Measurements from ENCODE around the gene DPP6. TPM values are rescaled to one million over a fixed set of nuclear protein-coding genes. Genes with fewer than 3 reads are reported as not detected.

Gene DPP6
- total RNA-seq, 2 experiments from 2014 or later, result not detected

GRCh38 chr7:154419344-154419743 is 367.1 kb downstream of the DPP6 start:
- Mint-ChIP-seq H3K4me1 (ENCODE audit: low read depth) (no peaks in the 10 kb centered on the region), H3K4me3 (no peak overlapping the region), H3K36me3 (ENCODE audit: low read depth) (no peaks in the 10 kb centered on the region), H3K27ac (no peak overlapping the region), H3K27me3 (no peaks in the 10 kb centered on the region), H3K9me3 (peaks cover 6% of the 10 kb centered on the region)
- ATAC-seq (ENCODE audit: poor library complexity) (no peak), DNase-seq (no peak)
- Histone ChIP-seq H3K4me1 (ENCODE audit: insufficient read depth, low read length) (no peaks in the 10 kb centered on the region), H3K27ac (ENCODE audit: low read depth in 1 of 2, low read length in 2 of 2) (no peak overlapping the region), H3K36me3 (ENCODE audit: insufficient read depth, low read length) (no peaks in the 10 kb centered on the region), H3K4me3 (ENCODE audit: low read length) (no peak overlapping the region), H3K27me3 (ENCODE audit: control insufficient read depth in 1 of 2, insufficient read depth in 2 of 2, low read length in 2 of 2) (no peaks in the 10 kb centered on the region), H3K9me3 (ENCODE audit: control insufficient read depth in 1 of 2, insufficient read depth in 1 of 2, low read length in 2 of 2) (peaks cover 0 to 15% of the 10 kb centered on the region in 2 experiments)
- CTCF ChIA-PET, result no interaction called here
- intact Hi-C loops (cut with DNase I, micrococcal nuclease), result no loop called here
- POLR2A ChIA-PET, result no interaction called here
- no peak for TF ChIP-seq CTCF (IDR thresholded peaks at IDR 0.05)

GRCh38 chr7:154423231-154423630 is 371.0 kb downstream of the DPP6 start:
- H3K36me3 Mint-ChIP-seq (ENCODE audit: low read depth), result no peaks in the 10 kb centered on the region
- no peaks in the 10 kb centered on the region for H3K4me1 Mint-ChIP-seq (ENCODE audit: low read depth)
- no peaks in the 10 kb centered on the region for H3K27me3 Mint-ChIP-seq
- Histone ChIP-seq H3K27me3 (ENCODE audit: control insufficient read depth in 1 of 2, insufficient read depth in 2 of 2, low read length in 2 of 2) (no peaks in the 10 kb centered on the region), H3K4me3 (ENCODE audit: low read length) (no peak overlapping the region), H3K27ac (ENCODE audit: low read depth in 1 of 2, low read length in 2 of 2) (no peak overlapping the region), H3K9me3 (ENCODE audit: control insufficient read depth in 1 of 2, insufficient read depth in 1 of 2, low read length in 2 of 2) (peaks cover 0 to 9% of the 10 kb centered on the region in 2 experiments), H3K4me1 (ENCODE audit: insufficient read depth, low read length) (no peaks in the 10 kb centered on the region), H3K36me3 (ENCODE audit: insufficient read depth, low read length) (no peaks in the 10 kb centered on the region)
- ChIA-PET POLR2A (no interaction called here), CTCF (no interaction called here)
- no peak overlapping the region for H3K4me3 Mint-ChIP-seq
- no peak for TF ChIP-seq CTCF (IDR thresholded peaks at IDR 0.05)
- intact Hi-C loops (cut with DNase I, micrococcal nuclease), result no loop called here
- H3K27ac Mint-ChIP-seq, result no peak overlapping the region
- peaks cover 3% of the 10 kb centered on the region for H3K9me3 Mint-ChIP-seq
- no peak for DNase-seq
- ATAC-seq (ENCODE audit: poor library complexity), result no peak

GRCh38 chr7:154424350-154424749 is 372.2 kb downstream of the DPP6 start:
- Mint-ChIP-seq H3K4me1 (ENCODE audit: low read depth) (no peaks in the 10 kb centered on the region), H3K36me3 (ENCODE audit: low read depth) (no peaks in the 10 kb centered on the region), H3K9me3 (peaks cover 3% of the 10 kb centered on the region), H3K27me3 (no peaks in the 10 kb centered on the region), H3K4me3 (no peak overlapping the region), H3K27ac (no peak overlapping the region)
- no peak for ATAC-seq (ENCODE audit: poor library complexity)
- no peak for DNase-seq
- ChIA-PET CTCF (no interaction called here), POLR2A (no interaction called here)
- H3K9me3 ChIP-seq (ENCODE audit: control insufficient read depth in 1 of 2, insufficient read depth in 1 of 2, low read length in 2 of 2), result peaks cover 0 to 8% of the 10 kb centered on the region in 2 experiments
- no peaks in the 10 kb centered on the region for H3K4me1 ChIP-seq (ENCODE audit: insufficient read depth, low read length)
- H3K36me3 ChIP-seq (ENCODE audit: insufficient read depth, low read length), result no peaks in the 10 kb centered on the region
- H3K27ac ChIP-seq (ENCODE audit: low read depth in 1 of 2, low read length in 2 of 2), result no peak overlapping the region
- no peaks in the 10 kb centered on the region for H3K27me3 ChIP-seq (ENCODE audit: control insufficient read depth in 1 of 2, insufficient read depth in 2 of 2, low read length in 2 of 2)
- no peak overlapping the region for H3K4me3 ChIP-seq (ENCODE audit: low read length)
- TF ChIP-seq CTCF (IDR thresholded peaks at IDR 0.05), result no peak
- intact Hi-C loops (cut with DNase I, micrococcal nuclease), result no loop called here

Measured in CD4-positive, alpha-beta T cell (primary cell).